Measurements from ENCODE around the gene GABARAPL1.

DNA sequence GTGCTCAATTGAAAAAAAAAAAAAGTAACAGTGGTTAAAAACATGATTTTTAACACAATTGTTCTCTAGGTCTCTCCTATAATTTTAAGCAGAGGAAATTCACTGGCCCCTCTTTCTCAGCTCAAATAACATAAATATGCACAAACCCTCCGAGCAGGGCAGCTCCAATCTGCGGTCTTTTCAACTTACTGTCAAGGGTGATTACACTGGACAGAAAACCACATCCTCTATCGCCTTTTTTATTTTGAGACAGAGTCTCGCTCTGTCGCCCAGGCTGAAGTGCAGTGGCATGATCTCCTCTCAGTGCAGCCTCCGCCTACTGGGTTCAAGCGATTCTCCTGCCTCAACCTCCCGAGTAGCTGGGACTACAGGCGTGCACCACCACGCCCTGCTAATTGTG, 16.5 kb upstream of the GABARAPL1 start:
- TF ChIP-seq, protein P1, sequence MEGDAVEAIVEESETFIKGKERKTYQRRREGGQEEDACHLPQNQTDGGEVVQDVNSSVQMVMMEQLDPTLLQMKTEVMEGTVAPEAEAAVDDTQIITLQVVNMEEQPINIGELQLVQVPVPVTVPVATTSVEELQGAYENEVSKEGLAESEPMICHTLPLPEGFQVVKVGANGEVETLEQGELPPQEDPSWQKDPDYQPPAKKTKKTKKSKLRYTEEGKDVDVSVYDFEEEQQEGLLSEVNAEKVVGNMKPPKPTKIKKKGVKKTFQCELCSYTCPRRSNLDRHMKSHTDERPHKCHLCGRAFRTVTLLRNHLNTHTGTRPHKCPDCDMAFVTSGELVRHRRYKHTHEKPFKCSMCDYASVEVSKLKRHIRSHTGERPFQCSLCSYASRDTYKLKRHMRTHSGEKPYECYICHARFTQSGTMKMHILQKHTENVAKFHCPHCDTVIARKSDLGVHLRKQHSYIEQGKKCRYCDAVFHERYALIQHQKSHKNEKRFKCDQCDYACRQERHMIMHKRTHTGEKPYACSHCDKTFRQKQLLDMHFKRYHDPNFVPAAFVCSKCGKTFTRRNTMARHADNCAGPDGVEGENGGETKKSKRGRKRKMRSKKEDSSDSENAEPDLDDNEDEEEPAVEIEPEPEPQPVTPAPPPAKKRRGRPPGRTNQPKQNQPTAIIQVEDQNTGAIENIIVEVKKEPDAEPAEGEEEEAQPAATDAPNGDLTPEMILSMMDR (IDR thresholded peaks at IDR 0.05; ENCODE audit: insufficient read depth, low read depth, low read length), result no peak
- no peak for TF ChIP-seq EZH2 (IDR thresholded peaks at IDR 0.05; ENCODE audit: insufficient read depth, low read length)
